DMS79 (cell line): ENCODE measurements around the gene ADD2.

Source experiments
- DNase-seq: peaks from one replicate; lab custom pipeline; 2025; lab: John Stamatoyannopoulos, UW

The ADD2 gene

GRCh38 chr2:70703900-70704549 lies 64.0 kb downstream of the ADD2 start:
- DNase-seq, result no peak

- no peak for DNase-seq
Measured at GRCh38 chr2:70702711-70703395, 65.1 kb downstream of the ADD2 start.

GRCh38 chr2:70698847-70699246 lies 69.2 kb downstream of the ADD2 start:
- DNase-seq, result no peak

- no peak for DNase-seq
Measured at GRCh38 chr2:70697603-70698383, 70.2 kb downstream of the ADD2 start.

- no peak for DNase-seq
Measured at GRCh38 chr2:70696142-70696541, 71.9 kb downstream of the ADD2 start.

GRCh38 chr2:70692256-70692655 lies 75.7 kb downstream of the ADD2 start:
- no peak for DNase-seq

- no peak for DNase-seq
Measured at GRCh38 chr2:70691497-70692140, 76.4 kb downstream of the ADD2 start.

GRCh38 chr2:70690846-70691245 lies 77.2 kb downstream of the ADD2 start:
- DNase-seq, result no peak

- no peak for DNase-seq
Measured at GRCh38 chr2:70688427-70688826, 79.6 kb downstream of the ADD2 start.

- no peak for DNase-seq
Measured at GRCh38 chr2:70687461-70687795, 80.6 kb downstream of the ADD2 start.

GRCh38 chr2:70686577-70687460 lies 81.2 kb downstream of the ADD2 start:
- DNase-seq, result no peak

- peak; percentile 16 for DNase-seq
Measured at GRCh38 chr2:70685771-70686171, 82.2 kb downstream of the ADD2 start.

- no peak for DNase-seq
Measured at GRCh38 chr2:70684846-70685622, 83.0 kb downstream of the ADD2 start.

- no peak for DNase-seq
Measured at GRCh38 chr2:70683455-70683854, 84.5 kb downstream of the ADD2 start.

- DNase-seq, result no peak
Measured at GRCh38 chr2:70680735-70681134, 87.3 kb downstream of the ADD2 start.

GRCh38 chr2:70679259-70679658 lies 88.7 kb downstream of the ADD2 start:
- DNase-seq, result no peak

GRCh38 chr2:70678576-70679143 lies 89.3 kb downstream of the ADD2 start:
- no peak for DNase-seq

- DNase-seq, result no peak
Measured at GRCh38 chr2:70676301-70677035, 91.5 kb downstream of the ADD2 start.

GRCh38 chr2:70675862-70676261 lies 92.1 kb downstream of the ADD2 start:
- no peak for DNase-seq
